ENCODE measurements around the gene RBMS3.

Gene RBMS3

DNA sequence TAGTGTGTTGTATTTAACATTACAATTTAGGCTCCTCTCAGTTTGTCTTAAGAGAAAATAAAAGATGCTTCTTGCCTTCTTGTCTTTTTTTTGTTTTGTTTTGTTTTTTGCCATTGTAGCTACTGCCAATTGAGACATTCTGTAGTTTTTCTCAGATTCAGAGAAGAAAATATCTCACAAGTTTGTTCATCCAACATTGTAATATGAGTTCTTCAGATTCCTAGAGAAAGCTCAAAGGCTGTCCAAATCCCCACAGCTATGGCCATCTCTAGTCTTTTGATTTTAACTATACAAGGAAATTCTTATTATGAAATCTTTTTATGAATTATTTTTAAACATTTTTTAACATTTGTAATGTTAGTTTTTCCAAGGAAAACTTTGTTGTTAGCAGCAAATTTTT, 264.7 kb downstream of the RBMS3 start:
- H3K9me3 ChIP-seq (ENCODE audit: control insufficient read depth, insufficient read depth, low read length): no peaks in the 10 kb centered on the region
- H3K4me3 ChIP-seq (ENCODE audit: low read depth, low read length): no peak overlapping the region
- H3K9ac ChIP-seq (ENCODE audit: low read depth, low read length): no peak overlapping the region
- no peaks in the 10 kb centered on the region for H3K4me1 ChIP-seq (ENCODE audit: control insufficient read depth, insufficient read depth, low read length)
- no peaks in the 10 kb centered on the region for H3K27me3 ChIP-seq (ENCODE audit: control insufficient read depth, insufficient read depth, low read length)
- H3K36me3 ChIP-seq (ENCODE audit: control insufficient read depth, insufficient read depth, low read length): no peaks in the 10 kb centered on the region

DNA sequence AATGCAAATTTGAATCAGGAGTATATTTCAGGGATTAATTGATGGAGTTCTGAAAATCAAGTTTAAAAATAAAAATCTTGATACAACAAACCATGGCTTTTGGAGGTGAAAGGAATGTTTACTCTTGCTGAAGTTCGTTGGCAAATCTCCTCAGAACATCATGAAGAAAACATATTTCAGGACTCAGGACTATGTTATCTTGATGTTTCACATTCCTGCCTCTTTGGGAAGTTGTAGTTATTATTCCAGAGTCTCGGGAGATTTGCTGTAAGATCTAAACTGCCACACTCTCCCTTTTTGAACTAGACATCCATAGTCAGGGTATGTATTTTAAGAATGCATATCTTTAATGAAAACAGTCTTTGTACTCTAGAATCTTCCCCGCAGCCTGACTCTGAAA, 271.2 kb downstream of the RBMS3 start:
- no peak overlapping the region for H3K9ac ChIP-seq (ENCODE audit: low read depth, low read length)
- H3K9me3 ChIP-seq (ENCODE audit: control insufficient read depth, insufficient read depth, low read length): no peaks in the 10 kb centered on the region
- no peaks in the 10 kb centered on the region for H3K27me3 ChIP-seq (ENCODE audit: control insufficient read depth, insufficient read depth, low read length)
- no peaks in the 10 kb centered on the region for H3K36me3 ChIP-seq (ENCODE audit: control insufficient read depth, insufficient read depth, low read length)
- H3K4me1 ChIP-seq (ENCODE audit: control insufficient read depth, insufficient read depth, low read length): no peaks in the 10 kb centered on the region
- H3K4me3 ChIP-seq (ENCODE audit: low read depth, low read length): no peak overlapping the region

DNA sequence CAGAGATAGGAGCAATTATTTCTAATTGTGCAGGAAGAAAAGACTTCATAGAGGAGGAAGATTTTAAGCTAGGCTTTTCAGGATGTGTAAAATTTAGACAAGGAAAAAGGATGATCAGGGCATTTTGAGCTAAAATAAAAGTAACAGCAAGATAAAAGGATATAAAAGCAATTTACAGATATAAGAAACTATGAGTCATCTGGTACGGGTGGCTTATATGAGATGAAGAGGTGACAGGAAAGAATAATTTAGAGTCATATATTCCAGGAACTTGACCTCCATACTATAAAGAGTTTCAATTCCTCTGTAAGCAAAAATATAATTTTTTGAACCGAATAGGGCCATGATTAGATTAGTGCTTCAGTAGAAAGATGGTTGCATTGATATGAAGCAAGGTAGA, 273.7 kb downstream of the RBMS3 start:
- Histone ChIP-seq H3K9me3 (ENCODE audit: control insufficient read depth, insufficient read depth, low read length) (no peaks in the 10 kb centered on the region), H3K36me3 (ENCODE audit: control insufficient read depth, insufficient read depth, low read length) (no peaks in the 10 kb centered on the region), H3K27me3 (ENCODE audit: control insufficient read depth, insufficient read depth, low read length) (no peaks in the 10 kb centered on the region), H3K4me1 (ENCODE audit: control insufficient read depth, insufficient read depth, low read length) (no peaks in the 10 kb centered on the region), H3K4me3 (ENCODE audit: low read depth, low read length) (no peak overlapping the region), H3K9ac (ENCODE audit: low read depth, low read length) (no peak overlapping the region)

DNA sequence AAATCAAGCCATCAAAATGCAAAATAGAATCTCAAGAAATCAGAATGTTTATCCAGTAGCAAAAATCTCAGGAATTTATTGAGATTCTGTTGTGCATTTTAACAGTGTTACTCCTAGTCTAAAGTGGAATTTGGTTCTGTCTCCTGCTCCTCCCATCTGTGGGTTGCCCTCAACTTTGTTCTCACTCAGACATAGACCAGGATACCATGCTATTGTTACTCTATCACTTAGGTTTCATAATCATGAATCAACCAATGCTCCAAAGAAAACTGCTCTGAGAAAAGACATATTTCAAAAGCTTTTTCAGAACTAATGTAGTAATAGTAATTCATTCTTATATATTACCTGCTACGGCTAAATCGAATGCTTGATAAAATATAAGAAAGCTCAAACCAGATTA, 274.7 kb downstream of the RBMS3 start:
- Histone ChIP-seq H3K4me1 (ENCODE audit: control insufficient read depth, insufficient read depth, low read length) (no peaks in the 10 kb centered on the region), H3K27me3 (ENCODE audit: control insufficient read depth, insufficient read depth, low read length) (no peaks in the 10 kb centered on the region), H3K9me3 (ENCODE audit: control insufficient read depth, insufficient read depth, low read length) (no peaks in the 10 kb centered on the region), H3K36me3 (ENCODE audit: control insufficient read depth, insufficient read depth, low read length) (no peaks in the 10 kb centered on the region), H3K9ac (ENCODE audit: low read depth, low read length) (no peak overlapping the region), H3K4me3 (ENCODE audit: low read depth, low read length) (no peak overlapping the region)

DNA sequence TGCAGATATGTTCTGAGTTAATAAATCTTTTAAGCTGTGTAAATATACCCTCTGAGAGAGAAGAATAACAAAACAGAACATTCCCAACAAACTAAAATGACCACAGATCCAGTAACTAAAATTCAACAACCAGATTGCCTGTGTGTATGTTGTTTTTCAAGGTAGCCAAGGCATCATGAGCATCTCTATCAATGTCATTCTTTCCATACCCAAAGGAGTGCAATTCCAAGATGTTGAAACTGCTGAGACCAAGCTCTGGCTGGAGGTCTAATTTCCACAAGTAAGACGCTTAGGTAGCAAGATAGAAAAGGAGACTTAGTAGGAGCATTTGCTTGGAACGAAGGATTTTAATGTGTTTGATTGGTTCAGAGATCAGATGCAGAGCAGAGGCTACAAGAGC, 276.3 kb downstream of the RBMS3 start:
- H3K27me3 ChIP-seq (ENCODE audit: control insufficient read depth, insufficient read depth, low read length): no peaks in the 10 kb centered on the region

DNA sequence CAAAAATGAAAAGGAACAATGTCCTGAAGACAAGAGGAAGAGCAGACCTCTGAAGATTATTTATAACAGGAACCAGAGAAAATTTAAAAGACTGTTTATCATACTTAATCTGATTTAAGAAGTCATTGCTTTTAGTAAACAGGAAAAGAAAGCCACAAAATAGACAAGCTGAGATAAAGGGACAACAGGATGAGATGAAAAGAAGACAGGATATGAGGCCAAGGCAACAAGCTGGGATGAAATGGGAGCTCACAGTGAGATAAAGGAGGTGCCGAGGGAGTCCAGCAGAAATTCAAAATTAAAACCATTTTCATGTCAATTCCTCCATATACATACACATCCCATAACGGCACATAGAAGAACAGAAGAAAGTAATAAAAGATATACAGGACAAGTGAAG, 277.0 kb downstream of the RBMS3 start:
- no peaks in the 10 kb centered on the region for H3K9me3 ChIP-seq (ENCODE audit: control insufficient read depth, insufficient read depth, low read length)
- no peaks in the 10 kb centered on the region for H3K36me3 ChIP-seq (ENCODE audit: control insufficient read depth, insufficient read depth, low read length)
- H3K4me1 ChIP-seq (ENCODE audit: control insufficient read depth, insufficient read depth, low read length): no peaks in the 10 kb centered on the region
- H3K4me3 ChIP-seq (ENCODE audit: low read depth, low read length): no peak overlapping the region
- H3K27me3 ChIP-seq (ENCODE audit: control insufficient read depth, insufficient read depth, low read length): no peaks in the 10 kb centered on the region
- H3K9ac ChIP-seq (ENCODE audit: low read depth, low read length): no peak overlapping the region

More for the DNA sequence above, 276.3 kb downstream of the RBMS3 start:
- Histone ChIP-seq H3K4me1 (ENCODE audit: control insufficient read depth, insufficient read depth, low read length) (no peaks in the 10 kb centered on the region), H3K4me3 (ENCODE audit: low read depth, low read length) (no peak overlapping the region), H3K9me3 (ENCODE audit: control insufficient read depth, insufficient read depth, low read length) (no peaks in the 10 kb centered on the region), H3K9ac (ENCODE audit: low read depth, low read length) (no peak overlapping the region), H3K36me3 (ENCODE audit: control insufficient read depth, insufficient read depth, low read length) (no peaks in the 10 kb centered on the region)

DNA sequence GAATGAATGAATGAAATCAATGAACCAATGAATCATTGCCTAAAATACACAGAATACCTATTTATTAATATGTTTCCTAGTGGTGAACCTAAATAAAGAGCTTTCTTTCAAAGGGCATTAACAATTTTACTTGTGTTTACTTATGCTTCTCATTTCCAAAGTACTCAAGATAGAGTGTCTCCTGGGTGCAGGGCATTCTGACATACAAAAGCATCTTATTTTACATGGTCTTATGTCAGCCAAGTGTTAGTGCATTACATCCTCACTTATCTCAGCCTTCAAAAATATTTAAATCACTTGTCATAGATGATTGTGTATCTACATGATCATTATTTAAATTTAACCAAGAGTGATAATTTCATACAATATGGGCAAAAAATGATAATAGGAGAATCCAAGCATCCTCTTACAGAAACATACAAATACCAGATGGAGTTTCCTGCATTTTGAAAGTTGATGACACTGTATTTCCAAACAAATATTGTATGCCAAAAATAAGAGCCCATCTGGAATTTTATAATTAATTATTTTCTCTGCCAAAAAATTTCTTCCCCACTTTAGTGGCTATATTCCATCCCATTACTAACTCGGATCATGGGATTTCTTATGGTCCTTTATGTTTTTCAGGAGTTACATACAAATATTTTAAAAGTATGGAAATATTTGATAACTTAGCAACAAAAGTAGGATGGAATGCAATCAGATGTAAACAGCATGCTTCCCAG, 279.0 kb downstream of the RBMS3 start:
- Histone ChIP-seq H3K4me1 (ENCODE audit: control insufficient read depth, insufficient read depth, low read length) (no peaks in the 10 kb centered on the region), H3K27me3 (ENCODE audit: control insufficient read depth, insufficient read depth, low read length) (no peaks in the 10 kb centered on the region), H3K9me3 (ENCODE audit: control insufficient read depth, insufficient read depth, low read length) (no peaks in the 10 kb centered on the region), H3K9ac (ENCODE audit: low read depth, low read length) (no peak overlapping the region), H3K36me3 (ENCODE audit: control insufficient read depth, insufficient read depth, low read length) (no peaks in the 10 kb centered on the region), H3K4me3 (ENCODE audit: low read depth, low read length) (no peak overlapping the region)

DNA sequence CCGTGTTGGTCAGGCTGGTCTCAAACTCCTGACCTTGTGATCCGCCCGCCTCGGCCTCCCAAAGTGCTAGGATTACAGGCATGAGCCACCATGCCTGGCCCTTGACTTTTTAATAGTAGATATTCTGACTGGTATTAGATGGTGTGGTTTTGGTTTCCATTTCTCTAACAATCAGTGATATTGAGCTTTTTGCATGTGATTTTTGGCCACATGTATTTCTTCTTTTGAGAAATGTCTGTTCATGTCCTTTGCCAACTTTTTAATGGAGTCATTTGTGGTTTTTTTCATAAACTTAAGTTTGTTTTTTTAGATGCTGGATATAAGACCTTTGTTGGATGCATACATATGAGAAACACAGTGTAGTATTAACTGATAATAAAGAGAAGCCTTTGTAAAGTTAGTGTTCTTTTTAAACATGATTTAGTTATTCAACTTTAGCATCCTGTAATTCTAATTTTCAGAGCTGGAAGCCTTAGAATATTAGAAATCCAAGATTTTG, 280.8 kb downstream of the RBMS3 start:
- H3K4me3 ChIP-seq (ENCODE audit: low read depth, low read length): no peak overlapping the region
- H3K9me3 ChIP-seq (ENCODE audit: control insufficient read depth, insufficient read depth, low read length): no peaks in the 10 kb centered on the region
- H3K36me3 ChIP-seq (ENCODE audit: control insufficient read depth, insufficient read depth, low read length): no peaks in the 10 kb centered on the region
- H3K27me3 ChIP-seq (ENCODE audit: control insufficient read depth, insufficient read depth, low read length): no peaks in the 10 kb centered on the region
- no peak overlapping the region for H3K9ac ChIP-seq (ENCODE audit: low read depth, low read length)
- no peaks in the 10 kb centered on the region for H3K4me1 ChIP-seq (ENCODE audit: control insufficient read depth, insufficient read depth, low read length)

DNA sequence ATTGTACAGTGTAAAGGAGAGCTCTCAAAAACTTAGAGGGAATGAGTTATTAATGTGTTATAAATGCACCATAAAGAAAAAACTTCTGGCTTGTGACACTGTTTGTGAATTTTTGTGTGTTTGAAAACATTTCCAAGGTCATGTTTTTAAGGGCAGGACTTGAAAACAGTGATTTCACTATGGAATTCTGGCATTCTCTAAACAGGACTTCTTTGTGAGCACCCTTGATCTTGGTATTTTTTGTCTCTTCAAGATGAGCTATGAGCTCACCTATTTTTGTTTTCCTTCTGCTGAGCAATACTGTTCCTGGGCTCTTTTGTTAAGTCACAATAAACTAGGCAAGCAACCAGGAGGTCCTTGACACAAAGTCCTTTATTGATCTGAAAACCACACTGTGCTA, 284.4 kb downstream of the RBMS3 start:
- no peaks in the 10 kb centered on the region for H3K27me3 ChIP-seq (ENCODE audit: control insufficient read depth, insufficient read depth, low read length)
- no peak overlapping the region for H3K9ac ChIP-seq (ENCODE audit: low read depth, low read length)
- H3K4me1 ChIP-seq (ENCODE audit: control insufficient read depth, insufficient read depth, low read length): no peaks in the 10 kb centered on the region
- no peaks in the 10 kb centered on the region for H3K9me3 ChIP-seq (ENCODE audit: control insufficient read depth, insufficient read depth, low read length)
- no peak overlapping the region for H3K4me3 ChIP-seq (ENCODE audit: low read depth, low read length)
- H3K36me3 ChIP-seq (ENCODE audit: control insufficient read depth, insufficient read depth, low read length): no peaks in the 10 kb centered on the region

DNA sequence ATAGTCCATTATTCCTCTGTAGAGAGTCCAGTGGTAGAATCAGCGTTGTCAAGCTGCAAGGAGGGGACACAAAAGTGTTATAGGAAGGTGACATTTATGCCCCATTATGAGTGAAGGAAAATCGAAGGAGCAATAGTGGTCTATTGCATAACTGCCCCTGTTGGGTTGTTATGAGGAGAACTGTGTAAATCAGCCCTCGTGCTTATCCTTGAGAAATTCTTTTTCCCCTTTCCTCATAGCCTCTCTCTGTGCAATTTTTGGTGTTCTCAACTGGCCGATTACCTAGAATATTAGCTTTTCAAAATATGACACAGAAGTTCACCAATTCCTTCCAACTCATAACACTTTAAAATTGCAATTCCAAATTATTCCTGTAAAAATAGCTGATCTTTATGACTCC, 286.6 kb downstream of the RBMS3 start:
- no peaks in the 10 kb centered on the region for H3K9me3 ChIP-seq (ENCODE audit: control insufficient read depth, insufficient read depth, low read length)
- no peak overlapping the region for H3K4me3 ChIP-seq (ENCODE audit: low read depth, low read length)
- no peaks in the 10 kb centered on the region for H3K27me3 ChIP-seq (ENCODE audit: control insufficient read depth, insufficient read depth, low read length)
- no peaks in the 10 kb centered on the region for H3K36me3 ChIP-seq (ENCODE audit: control insufficient read depth, insufficient read depth, low read length)
- H3K9ac ChIP-seq (ENCODE audit: low read depth, low read length): no peak overlapping the region
- no peaks in the 10 kb centered on the region for H3K4me1 ChIP-seq (ENCODE audit: control insufficient read depth, insufficient read depth, low read length)

DNA sequence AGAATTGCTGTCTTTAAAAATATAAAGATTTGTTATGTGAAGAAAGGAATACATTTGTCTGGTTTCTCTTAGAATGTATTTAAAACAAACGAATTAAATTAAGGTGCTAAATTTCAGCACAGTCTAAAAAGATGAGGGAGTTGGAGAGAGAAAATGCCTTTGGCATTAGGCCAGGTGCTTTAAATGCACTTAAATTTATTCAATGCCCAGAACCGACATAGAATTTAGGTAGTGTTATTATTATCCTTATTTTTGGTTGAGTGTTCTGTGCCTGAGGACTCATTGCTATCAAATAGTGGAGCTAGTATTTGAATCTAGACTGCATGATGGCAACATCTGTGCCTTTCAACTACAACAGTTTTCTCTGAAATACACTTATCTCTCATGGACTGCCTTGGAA, 287.5 kb downstream of the RBMS3 start:
- Histone ChIP-seq H3K4me1 (ENCODE audit: control insufficient read depth, insufficient read depth, low read length) (no peaks in the 10 kb centered on the region), H3K9ac (ENCODE audit: low read depth, low read length) (no peak overlapping the region), H3K36me3 (ENCODE audit: control insufficient read depth, insufficient read depth, low read length) (no peaks in the 10 kb centered on the region), H3K4me3 (ENCODE audit: low read depth, low read length) (no peak overlapping the region), H3K27me3 (ENCODE audit: control insufficient read depth, insufficient read depth, low read length) (no peaks in the 10 kb centered on the region), H3K9me3 (ENCODE audit: control insufficient read depth, insufficient read depth, low read length) (no peaks in the 10 kb centered on the region)

DNA sequence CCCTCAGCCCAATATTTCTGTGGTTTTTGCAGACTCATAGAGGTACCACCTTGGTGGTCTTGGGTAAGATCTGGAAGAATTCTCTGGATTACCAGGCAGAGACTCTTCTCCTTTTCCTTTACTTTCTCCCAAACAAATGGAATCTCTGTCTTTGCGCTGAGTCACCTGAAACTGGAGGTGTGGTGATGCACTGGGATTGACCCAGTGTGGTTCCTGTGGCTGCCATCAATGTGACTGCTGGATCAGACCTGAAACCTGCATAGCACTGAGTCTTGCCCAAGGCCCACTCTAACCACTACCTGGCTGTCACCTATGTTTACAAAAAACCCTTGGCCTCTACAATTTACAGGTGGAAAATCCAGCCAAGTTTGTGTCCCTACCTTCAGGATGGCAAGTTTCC, 295.3 kb downstream of the RBMS3 start:
- no peaks in the 10 kb centered on the region for H3K27me3 ChIP-seq (ENCODE audit: control insufficient read depth, insufficient read depth, low read length)
- no peak overlapping the region for H3K4me3 ChIP-seq (ENCODE audit: low read depth, low read length)
- no peaks in the 10 kb centered on the region for H3K9me3 ChIP-seq (ENCODE audit: control insufficient read depth, insufficient read depth, low read length)
- H3K9ac ChIP-seq (ENCODE audit: low read depth, low read length): no peak overlapping the region
- H3K36me3 ChIP-seq (ENCODE audit: control insufficient read depth, insufficient read depth, low read length): no peaks in the 10 kb centered on the region
- no peaks in the 10 kb centered on the region for H3K4me1 ChIP-seq (ENCODE audit: control insufficient read depth, insufficient read depth, low read length)

All from iPS-15b (cell line).